ENCODE results near the gene CCDC146. TPM values are rescaled to one million over a fixed set of nuclear protein-coding genes. Genes with fewer than 3 reads are reported as not detected.

Gene CCDC146, protein sequence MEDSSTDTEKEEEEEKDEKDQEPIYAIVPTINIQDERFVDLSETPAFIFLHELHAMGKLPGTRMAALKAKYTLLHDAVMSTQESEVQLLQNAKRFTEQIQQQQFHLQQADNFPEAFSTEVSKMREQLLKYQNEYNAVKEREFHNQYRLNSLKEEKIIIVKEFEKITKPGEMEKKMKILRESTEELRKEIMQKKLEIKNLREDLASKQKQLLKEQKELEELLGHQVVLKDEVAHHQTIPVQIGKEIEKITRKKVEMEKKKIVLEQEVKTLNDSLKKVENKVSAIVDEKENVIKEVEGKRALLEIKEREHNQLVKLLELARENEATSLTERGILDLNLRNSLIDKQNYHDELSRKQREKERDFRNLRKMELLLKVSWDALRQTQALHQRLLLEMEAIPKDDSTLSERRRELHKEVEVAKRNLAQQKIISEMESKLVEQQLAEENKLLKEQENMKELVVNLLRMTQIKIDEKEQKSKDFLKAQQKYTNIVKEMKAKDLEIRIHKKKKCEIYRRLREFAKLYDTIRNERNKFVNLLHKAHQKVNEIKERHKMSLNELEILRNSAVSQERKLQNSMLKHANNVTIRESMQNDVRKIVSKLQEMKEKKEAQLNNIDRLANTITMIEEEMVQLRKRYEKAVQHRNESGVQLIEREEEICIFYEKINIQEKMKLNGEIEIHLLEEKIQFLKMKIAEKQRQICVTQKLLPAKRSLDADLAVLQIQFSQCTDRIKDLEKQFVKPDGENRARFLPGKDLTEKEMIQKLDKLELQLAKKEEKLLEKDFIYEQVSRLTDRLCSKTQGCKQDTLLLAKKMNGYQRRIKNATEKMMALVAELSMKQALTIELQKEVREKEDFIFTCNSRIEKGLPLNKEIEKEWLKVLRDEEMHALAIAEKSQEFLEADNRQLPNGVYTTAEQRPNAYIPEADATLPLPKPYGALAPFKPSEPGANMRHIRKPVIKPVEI
- total RNA-seq, result 0.87 and 1.1 TPM in 2 replicates

DNA sequence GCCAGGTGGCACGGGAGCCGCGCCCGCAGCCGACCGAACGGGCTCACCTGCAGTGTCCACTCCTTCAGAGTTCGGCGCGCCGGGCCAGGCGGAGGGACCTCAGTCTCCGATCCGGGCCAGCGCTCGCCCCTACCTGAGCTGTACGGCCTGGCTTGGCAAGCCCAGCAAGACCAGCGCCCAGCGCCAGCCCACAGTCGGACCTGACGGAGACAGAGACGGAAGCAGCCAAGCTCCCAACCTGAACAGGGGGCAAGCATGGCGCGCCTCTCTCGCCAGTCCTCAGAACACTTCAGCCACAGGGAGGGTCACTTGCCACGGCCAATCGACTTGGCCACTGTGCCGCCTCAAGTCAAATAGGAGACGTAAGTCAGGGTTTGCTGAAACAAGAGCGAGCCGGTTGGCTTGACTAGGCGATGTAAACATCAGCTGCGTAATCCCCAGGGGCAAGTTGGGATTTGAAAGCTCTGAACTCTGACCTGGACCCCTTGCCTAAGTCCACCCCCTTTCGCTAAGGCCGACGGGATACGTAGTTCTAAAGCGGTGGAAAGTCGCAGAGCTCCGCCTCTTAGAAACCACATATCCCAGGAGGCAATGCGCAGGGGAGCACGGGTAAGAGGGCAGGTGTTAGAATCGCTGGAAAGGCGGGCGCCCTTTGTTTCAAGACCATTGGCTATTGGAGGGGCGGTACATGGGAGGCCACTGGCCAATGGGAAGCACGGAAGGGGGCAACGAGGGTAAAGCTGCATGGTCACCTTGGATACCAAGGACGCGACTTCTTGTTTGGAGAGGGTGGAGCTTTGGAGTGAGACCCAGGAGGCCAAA is at the start of gene CCDC146:
CCDC146 (plus strand) TSS at position 756 of the 822 bp plus-strand sequence. CDS start 45,054 bp downstream, outside the sequence.

DNA sequence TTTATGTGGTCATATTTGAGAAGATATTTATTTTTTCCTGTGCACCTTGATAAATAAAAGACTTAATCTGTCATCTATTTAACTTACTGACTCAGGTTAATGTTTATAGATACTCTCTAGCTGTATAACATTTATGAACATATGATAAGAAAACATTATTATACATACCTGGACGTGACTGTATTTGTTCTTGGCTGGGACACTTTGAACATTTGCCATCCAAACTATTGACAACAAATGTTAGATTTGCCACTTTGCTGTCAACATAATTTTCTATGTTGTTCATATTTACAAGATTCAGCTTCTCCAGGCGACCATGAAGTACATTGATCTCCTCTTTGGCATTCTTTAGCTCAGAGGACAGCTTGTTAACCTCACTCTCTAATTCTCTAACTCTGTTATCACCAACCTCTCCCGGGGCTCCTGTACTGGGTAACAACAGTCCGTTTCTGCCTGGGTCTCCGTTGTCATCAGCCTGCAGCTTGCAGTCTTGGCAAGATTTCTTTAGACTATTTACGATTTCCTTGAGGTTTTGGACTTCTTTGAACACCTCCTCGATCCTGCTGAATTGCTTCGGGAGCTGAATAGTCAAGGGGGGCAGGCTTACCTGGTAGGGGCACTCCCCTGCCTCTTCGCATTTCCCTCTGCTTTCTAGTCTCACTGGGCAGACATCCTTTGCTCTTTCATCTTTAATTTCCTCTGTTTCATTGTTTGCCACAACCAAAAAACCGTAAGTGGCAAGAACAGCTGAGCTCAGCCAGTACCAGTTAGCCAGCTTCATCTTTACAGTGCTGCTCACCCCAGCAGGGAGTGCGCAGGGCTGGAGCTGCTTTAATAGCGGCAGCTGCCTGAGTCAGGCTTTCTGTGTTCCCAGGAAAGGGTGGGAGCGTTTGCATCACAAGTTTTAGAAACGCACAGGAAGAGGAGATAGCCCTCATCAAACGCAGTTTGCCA is 76.9 kb downstream of the CCDC146 start, which contains the start of gene FGL2:
FGL2 (minus strand) TSS at position 807 of the 954 bp plus-strand sequence; CDS start at position 781, 26 bp downstream.

Other genes starting within 250 kb of the CCDC146 start
- not detected in 2 replicates for gene SPDYE17, start 90.3 kb upstream of the CCDC146 start, total RNA-seq
- not detected in 2 replicates for gene SPDYE18, start 60.1 kb upstream of the CCDC146 start, total RNA-seq
- under 0.01 and 0.22 TPM in 2 replicates for gene FGL2, start 77.2 kb downstream of the CCDC146 start, total RNA-seq